Measurements from ENCODE around the gene WDR1. TPM values are rescaled to one million over a fixed set of nuclear protein-coding genes. Genes with fewer than 3 reads are reported as not detected.

Gene WDR1
- total RNA-seq, 1 donor from 2014 or later: 96.0 TPM

DNA sequence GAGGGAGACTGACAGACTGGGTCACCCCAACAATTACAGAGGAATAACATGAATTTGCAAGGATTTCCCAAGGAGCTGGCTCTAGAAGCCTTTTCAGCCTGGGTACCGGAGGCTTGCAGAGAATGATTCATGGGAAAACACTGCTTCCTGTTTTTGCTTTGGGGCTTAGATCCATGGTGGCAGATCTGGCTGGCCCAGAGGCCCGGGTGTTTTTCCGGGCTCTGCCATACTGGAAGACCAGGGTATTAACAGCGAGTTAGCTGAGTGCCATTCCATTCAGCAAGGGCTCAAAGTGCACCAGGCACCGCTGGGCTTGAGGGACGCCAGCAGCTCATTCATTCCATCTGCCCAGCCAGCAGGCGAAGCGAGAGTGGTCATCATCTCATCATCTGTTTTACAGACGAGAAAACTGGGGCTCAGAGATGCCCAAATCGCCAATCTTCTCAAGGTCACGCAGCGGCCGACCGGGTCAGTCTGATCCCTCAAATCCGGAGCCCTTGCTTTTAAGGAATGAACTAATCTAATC lies 1.3 kb downstream of the WDR1 start:
- no peaks in the 10 kb centered on the region for H3K9me3 ChIP-seq (ENCODE audit: control insufficient read depth in 3 of 3, low read length in 3 of 3)
- peak overlapping the region; percentile 98 for H3K27ac ChIP-seq (ENCODE audit: low read depth, low read length)
- H3K4me3 ChIP-seq (ENCODE audit: low read length in 3 of 3): peak overlapping the region; percentile 83 to 89 (median 87)
- peak overlapping the region; percentile 80 to 94 (median 85) for H3K9ac ChIP-seq (ENCODE audit: low read depth in 1 of 3, low read length in 3 of 3)
- H3K4me1 ChIP-seq (ENCODE audit: control insufficient read depth in 3 of 3, insufficient read depth in 3 of 3, low read length in 3 of 3): peaks cover 52 to 66% (median 64%) of the 10 kb centered on the region in 3 donors
- H3K27me3 ChIP-seq (ENCODE audit: control insufficient read depth in 3 of 3, insufficient read depth in 3 of 3, low read length in 3 of 3): no peaks in the 10 kb centered on the region
- H3K36me3 ChIP-seq (ENCODE audit: control insufficient read depth in 3 of 3, insufficient read depth in 3 of 3, low read length in 3 of 3): peaks cover 32 to 45% (median 42%) of the 10 kb centered on the region in 3 donors

DNA sequence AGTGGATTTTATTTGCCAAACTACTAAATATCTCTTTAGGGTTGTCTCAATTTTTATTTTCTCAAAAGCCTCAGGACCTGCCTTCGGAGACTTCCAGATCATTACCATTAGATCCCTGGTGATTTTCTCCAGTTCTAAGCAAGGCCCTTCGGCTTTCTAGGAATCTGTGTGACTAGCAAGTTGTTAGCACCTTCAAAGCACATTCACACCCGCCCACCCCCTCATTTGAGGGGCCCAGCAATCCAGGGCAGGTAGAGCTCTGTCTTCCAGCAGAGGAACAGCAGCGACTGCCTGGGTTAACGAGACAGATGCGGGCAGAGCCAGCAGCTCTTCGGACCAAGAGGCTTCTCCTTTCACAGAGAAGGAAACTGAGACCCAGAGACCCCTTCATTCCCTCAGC lies 2.0 kb downstream of the WDR1 start:
- Histone ChIP-seq H3K4me3 (ENCODE audit: low read length in 3 of 3) (peak overlapping the region in 2 of 3 donors; percentile 11 to 87), H3K27me3 (ENCODE audit: control insufficient read depth in 3 of 3, insufficient read depth in 3 of 3, low read length in 3 of 3) (no peaks in the 10 kb centered on the region), H3K36me3 (ENCODE audit: control insufficient read depth in 3 of 3, insufficient read depth in 3 of 3, low read length in 3 of 3) (peaks cover 35 to 50% (median 48%) of the 10 kb centered on the region in 3 donors), H3K9ac (ENCODE audit: low read depth in 1 of 3, low read length in 3 of 3) (peak overlapping the region in 1 of 3 donors; percentile 85), H3K27ac (ENCODE audit: low read depth, low read length) (peak overlapping the region; percentile 98), H3K9me3 (ENCODE audit: control insufficient read depth in 3 of 3, low read length in 3 of 3) (no peaks in the 10 kb centered on the region), H3K4me1 (ENCODE audit: control insufficient read depth in 3 of 3, insufficient read depth in 3 of 3, low read length in 3 of 3) (peaks cover 59 to 73% (median 71%) of the 10 kb centered on the region in 3 donors)

DNA sequence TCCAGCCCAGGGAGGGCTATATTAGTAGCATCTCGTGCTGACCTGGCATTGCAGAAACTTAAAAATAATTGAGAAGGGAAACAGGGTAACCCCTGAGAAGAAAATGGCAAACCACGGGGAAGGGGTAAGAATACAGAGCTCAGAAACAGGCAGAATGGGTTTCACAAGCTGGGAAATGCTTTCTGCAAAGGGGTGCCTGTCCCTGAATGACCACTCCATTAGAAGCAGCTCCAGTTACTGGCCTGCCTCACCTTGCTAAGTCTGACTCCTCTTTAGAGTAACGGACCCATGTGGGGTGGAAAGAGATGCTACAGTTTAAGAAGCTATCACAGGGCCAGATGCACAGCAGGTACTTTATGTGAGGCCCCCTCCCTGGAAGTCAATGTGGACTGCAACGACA lies 2.5 kb downstream of the WDR1 start:
- Histone ChIP-seq H3K4me1 (ENCODE audit: control insufficient read depth in 3 of 3, insufficient read depth in 3 of 3, low read length in 3 of 3) (peaks cover 64 to 78% (median 75%) of the 10 kb centered on the region in 3 donors), H3K9me3 (ENCODE audit: control insufficient read depth in 3 of 3, low read length in 3 of 3) (no peaks in the 10 kb centered on the region), H3K27ac (ENCODE audit: low read depth, low read length) (peak overlapping the region; percentile 98), H3K36me3 (ENCODE audit: control insufficient read depth in 3 of 3, insufficient read depth in 3 of 3, low read length in 3 of 3) (peaks cover 39 to 51% (median 50%) of the 10 kb centered on the region in 3 donors), H3K27me3 (ENCODE audit: control insufficient read depth in 3 of 3, insufficient read depth in 3 of 3, low read length in 3 of 3) (no peaks in the 10 kb centered on the region), H3K4me3 (ENCODE audit: low read length in 3 of 3) (no peak overlapping the region), H3K9ac (ENCODE audit: low read depth in 1 of 3, low read length in 3 of 3) (peak overlapping the region in 2 of 3 donors; percentile 7 to 33)

DNA sequence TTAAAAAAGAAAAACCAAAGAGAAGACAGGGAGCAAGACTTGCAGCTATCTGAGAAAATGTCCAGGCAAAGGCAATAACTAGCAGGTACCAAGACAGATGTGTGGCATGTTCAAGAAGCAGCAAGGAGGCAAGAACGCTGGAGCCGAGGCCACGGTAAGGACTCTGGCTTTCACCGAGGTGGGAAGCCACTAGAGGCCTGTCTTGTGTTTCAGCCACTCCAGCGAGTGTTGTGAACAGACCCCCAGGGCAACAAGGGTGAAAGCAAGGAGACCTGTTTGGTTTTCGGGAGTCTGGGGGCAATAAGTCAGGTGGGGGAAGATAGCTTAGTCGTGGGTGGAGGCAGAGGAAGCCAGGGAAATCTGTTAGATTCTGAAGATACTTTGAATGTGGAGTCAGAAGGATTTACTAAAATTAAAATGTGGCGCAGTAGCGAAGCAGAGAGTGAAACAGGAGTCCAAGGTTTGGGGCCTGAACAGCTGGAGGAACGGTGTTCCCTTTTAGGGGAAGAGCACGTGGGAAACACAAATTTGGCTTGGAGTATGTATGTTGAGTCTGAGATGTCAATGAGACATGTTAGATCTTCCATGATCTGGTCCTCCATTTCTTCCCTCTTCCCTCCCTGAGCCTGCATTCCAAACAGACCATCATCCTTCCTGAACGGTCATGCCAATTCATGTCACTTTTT lies 3.1 kb downstream of the WDR1 start:
- Histone ChIP-seq H3K9me3 (ENCODE audit: control insufficient read depth in 3 of 3, low read length in 3 of 3) (no peaks in the 10 kb centered on the region), H3K4me1 (ENCODE audit: control insufficient read depth in 3 of 3, insufficient read depth in 3 of 3, low read length in 3 of 3) (peaks cover 70 to 84% (median 82%) of the 10 kb centered on the region in 3 donors), H3K4me3 (ENCODE audit: low read length in 3 of 3) (no peak overlapping the region), H3K27ac (ENCODE audit: low read depth, low read length) (peak overlapping the region; percentile 98), H3K9ac (ENCODE audit: low read depth in 1 of 3, low read length in 3 of 3) (peak overlapping the region; percentile 32 to 60 (median 43)), H3K36me3 (ENCODE audit: control insufficient read depth in 3 of 3, insufficient read depth in 3 of 3, low read length in 3 of 3) (peaks cover 40 to 53% (median 50%) of the 10 kb centered on the region in 3 donors), H3K27me3 (ENCODE audit: control insufficient read depth in 3 of 3, insufficient read depth in 3 of 3, low read length in 3 of 3) (no peaks in the 10 kb centered on the region)

DNA sequence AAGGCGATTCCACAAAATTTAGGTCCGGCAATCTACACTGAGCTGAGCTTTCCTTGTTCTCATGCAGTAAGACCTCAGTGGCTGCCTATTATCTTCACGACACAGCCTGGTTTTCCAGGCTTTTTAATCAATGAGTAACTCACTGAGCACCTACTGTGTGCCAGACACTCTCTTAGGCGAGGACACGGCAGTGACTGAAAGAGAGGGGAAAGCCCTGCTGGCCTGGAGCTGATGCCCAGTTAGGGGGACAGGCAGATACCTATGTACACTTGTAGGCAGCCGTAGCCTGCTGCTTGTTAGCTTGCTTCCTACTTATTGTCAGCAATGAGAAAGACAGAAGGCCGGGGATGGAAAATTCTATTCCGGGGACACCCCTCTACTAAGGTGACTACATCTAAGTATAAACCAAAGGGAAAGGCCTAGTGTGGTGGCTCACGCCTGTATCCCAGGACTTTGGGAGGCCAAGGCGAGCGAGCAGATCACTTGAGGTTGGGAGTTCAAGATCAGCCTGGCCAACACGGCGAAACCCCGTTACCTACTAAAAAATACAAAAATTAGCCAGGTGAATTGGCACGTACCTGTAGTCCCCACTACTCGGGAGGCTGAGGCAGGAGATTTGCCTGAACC lies 3.8 kb downstream of the WDR1 start:
- Histone ChIP-seq H3K27ac (ENCODE audit: low read depth, low read length) (peak overlapping the region; percentile 98), H3K9ac (ENCODE audit: low read depth in 1 of 3, low read length in 3 of 3) (peak overlapping the region in 2 of 3 donors; percentile 43 to 60), H3K9me3 (ENCODE audit: control insufficient read depth in 3 of 3, low read length in 3 of 3) (no peaks in the 10 kb centered on the region), H3K36me3 (ENCODE audit: control insufficient read depth in 3 of 3, insufficient read depth in 3 of 3, low read length in 3 of 3) (peaks cover 40 to 58% (median 52%) of the 10 kb centered on the region in 3 donors), H3K4me3 (ENCODE audit: low read length in 3 of 3) (no peak overlapping the region), H3K4me1 (ENCODE audit: control insufficient read depth in 3 of 3, insufficient read depth in 3 of 3, low read length in 3 of 3) (peaks cover 75 to 89% (median 87%) of the 10 kb centered on the region in 3 donors), H3K27me3 (ENCODE audit: control insufficient read depth in 3 of 3, insufficient read depth in 3 of 3, low read length in 3 of 3) (no peaks in the 10 kb centered on the region)

DNA sequence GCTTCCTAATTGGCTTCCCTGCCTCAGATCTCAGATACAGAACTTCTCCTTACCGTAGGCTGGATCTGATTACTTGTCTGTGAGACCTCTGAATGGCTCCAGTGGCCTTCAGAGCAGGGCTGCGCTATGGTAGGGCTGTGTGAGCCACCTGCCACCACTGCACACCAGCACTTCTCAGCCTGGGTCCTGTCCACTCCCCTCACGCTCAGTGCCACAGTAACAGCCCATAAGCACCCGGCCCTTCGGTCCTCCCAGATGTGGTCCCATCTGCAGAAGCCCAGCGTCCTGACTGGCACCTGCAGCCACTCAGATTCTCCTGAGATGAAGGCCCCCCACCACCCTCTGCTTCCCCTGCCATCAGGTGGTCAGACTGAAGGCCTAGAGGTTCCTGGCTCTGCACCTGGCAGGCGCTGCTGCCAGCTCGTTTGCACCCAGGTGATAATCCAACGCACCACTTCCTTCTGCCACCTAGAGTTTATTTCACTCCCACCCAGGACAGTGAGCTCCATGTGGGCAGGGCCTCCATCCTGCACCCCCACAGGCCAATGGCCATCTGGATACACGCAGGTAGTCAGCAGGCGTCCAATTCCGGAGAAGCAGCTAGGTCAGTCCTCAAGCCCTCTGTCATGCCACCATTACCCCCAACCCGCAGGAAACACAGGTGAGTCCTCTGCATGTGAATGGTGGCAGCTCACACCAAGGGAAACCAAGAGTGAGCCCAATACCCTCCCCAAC lies 5.4 kb downstream of the WDR1 start:
- peaks cover 88 to 98% (median 96%) of the 10 kb centered on the region in 3 donors for H3K4me1 ChIP-seq (ENCODE audit: control insufficient read depth in 3 of 3, insufficient read depth in 3 of 3, low read length in 3 of 3)
- H3K9me3 ChIP-seq (ENCODE audit: control insufficient read depth in 3 of 3, low read length in 3 of 3): no peaks in the 10 kb centered on the region
- H3K36me3 ChIP-seq (ENCODE audit: control insufficient read depth in 3 of 3, insufficient read depth in 3 of 3, low read length in 3 of 3): peaks cover 40 to 58% (median 52%) of the 10 kb centered on the region in 3 donors
- H3K4me3 ChIP-seq (ENCODE audit: low read length in 3 of 3): no peak overlapping the region
- no peaks in the 10 kb centered on the region for H3K27me3 ChIP-seq (ENCODE audit: control insufficient read depth in 3 of 3, insufficient read depth in 3 of 3, low read length in 3 of 3)
- peak overlapping the region in 2 of 3 donors; percentile 45 to 51 for H3K9ac ChIP-seq (ENCODE audit: low read depth in 1 of 3, low read length in 3 of 3)
- H3K27ac ChIP-seq (ENCODE audit: low read depth, low read length): peak overlapping the region; percentile 7

DNA sequence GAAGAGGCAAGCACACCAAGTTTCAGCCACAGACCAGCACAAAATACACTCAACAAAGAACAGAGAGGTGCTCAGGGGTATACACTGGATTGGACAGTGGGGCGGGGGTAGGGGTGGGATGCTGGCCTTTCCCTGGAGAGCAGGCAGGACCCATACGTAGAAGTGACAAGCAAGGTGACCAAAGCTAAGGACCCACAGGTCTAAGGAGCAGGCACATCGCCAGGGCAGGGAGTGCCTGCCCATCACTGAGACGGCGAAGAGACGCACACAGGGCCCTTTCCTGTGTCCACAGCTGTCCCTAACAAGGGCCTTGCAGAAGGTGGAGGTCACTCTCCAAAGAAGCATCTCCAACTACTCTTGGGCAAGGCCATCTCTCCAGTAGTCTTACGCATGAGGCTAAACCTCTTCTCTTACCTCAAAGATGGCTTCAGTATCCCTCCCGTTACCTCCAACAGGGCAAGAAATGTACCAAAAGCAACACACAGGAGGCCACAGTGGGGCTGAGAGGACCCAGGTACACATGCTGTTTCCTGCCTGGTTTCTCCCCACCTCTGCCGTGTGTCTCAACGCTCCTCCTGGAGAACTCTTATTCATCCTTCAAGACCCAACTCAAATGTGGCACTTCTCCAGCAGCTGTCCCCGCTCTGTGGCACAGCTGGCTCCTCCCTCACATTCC lies 6.5 kb downstream of the WDR1 start:
- Histone ChIP-seq H3K9me3 (ENCODE audit: control insufficient read depth in 3 of 3, low read length in 3 of 3) (no peaks in the 10 kb centered on the region), H3K9ac (ENCODE audit: low read depth in 1 of 3, low read length in 3 of 3) (peak overlapping the region in 2 of 3 donors; percentile 5 to 74), H3K4me1 (ENCODE audit: control insufficient read depth in 3 of 3, insufficient read depth in 3 of 3, low read length in 3 of 3) (peaks cover 91 to 99% (median 98%) of the 10 kb centered on the region in 3 donors), H3K36me3 (ENCODE audit: control insufficient read depth in 3 of 3, insufficient read depth in 3 of 3, low read length in 3 of 3) (peaks cover 40 to 54% (median 48%) of the 10 kb centered on the region in 3 donors), H3K27me3 (ENCODE audit: control insufficient read depth in 3 of 3, insufficient read depth in 3 of 3, low read length in 3 of 3) (no peaks in the 10 kb centered on the region), H3K27ac (ENCODE audit: low read depth, low read length) (peak overlapping the region; percentile 93), H3K4me3 (ENCODE audit: low read length in 3 of 3) (no peak overlapping the region)

DNA sequence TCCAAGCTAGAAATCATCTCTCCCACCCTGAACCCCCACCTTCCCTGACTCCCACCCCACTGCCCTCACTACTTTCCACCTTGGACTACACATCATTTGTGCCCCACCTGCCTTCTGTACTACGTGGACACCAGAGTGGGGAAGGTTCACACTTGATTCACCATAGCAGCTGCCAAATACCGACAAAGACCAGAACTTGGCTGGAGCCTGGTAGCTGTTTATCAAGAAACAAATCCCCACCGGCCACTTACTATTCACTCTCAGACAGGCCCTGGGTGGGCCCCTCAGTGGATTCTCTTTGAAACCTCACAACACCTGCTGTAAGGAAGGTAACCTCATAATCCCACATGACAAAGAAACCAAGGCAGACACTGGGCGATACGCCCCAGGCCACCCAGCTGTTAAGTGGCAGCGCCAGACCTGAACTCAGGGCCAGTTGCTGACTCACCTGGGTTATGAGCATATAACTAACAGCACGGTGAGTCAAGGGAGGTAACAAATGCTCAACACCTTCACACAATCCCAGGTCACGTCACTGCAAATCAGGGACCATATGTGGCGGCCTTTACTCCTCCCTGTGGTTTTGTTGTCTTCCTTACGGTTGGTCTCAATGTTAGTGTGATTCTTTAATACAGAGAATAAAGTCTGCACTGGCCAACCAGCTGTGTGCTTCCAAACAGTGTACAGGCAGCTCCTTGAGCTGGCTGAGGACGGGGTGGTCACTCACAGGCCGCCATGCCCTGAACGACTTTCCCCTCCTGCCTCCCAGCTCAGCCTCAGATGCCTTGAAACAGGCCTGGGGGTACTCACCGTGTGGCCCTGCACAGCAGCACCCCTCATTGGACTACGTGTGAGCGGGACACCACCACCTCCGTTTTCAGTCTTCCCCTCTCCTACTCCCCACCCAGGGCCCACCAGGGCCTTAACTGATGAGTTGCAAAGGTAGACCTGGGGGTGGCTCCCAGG lies 7.5 kb downstream of the WDR1 start:
- Histone ChIP-seq H3K9ac (ENCODE audit: low read depth in 1 of 3, low read length in 3 of 3) (peak overlapping the region; percentile 52 to 74 (median 60)), H3K27ac (ENCODE audit: low read depth, low read length) (peak overlapping the region; percentile 93), H3K4me3 (ENCODE audit: low read length in 3 of 3) (peak overlapping the region; percentile 9 to 54 (median 31)), H3K4me1 (ENCODE audit: control insufficient read depth in 3 of 3, insufficient read depth in 3 of 3, low read length in 3 of 3) (peaks cover 91 to 99% (median 98%) of the 10 kb centered on the region in 3 donors), H3K36me3 (ENCODE audit: control insufficient read depth in 3 of 3, insufficient read depth in 3 of 3, low read length in 3 of 3) (peaks cover 33 to 46% (median 39%) of the 10 kb centered on the region in 3 donors), H3K9me3 (ENCODE audit: control insufficient read depth in 3 of 3, low read length in 3 of 3) (no peaks in the 10 kb centered on the region), H3K27me3 (ENCODE audit: control insufficient read depth in 3 of 3, insufficient read depth in 3 of 3, low read length in 3 of 3) (no peaks in the 10 kb centered on the region)

Data from skeletal muscle tissue (tissue), 4 donors.